Stromal cell of bone marrow (primary cell): ENCODE results near the gene EXOC4.
"Not testable (repeated sequence)": the region's sequence is repeated elsewhere in the genome, so short reads cannot be mapped to it uniquely, and the experiment has no call there.

Experiments used
- DNase-seq: peaks from one replicate; pipeline ENCODE4 v3.0.0-alpha.2; 2012; ENCODE audit warnings: low read depth

The EXOC4 gene

DNA sequence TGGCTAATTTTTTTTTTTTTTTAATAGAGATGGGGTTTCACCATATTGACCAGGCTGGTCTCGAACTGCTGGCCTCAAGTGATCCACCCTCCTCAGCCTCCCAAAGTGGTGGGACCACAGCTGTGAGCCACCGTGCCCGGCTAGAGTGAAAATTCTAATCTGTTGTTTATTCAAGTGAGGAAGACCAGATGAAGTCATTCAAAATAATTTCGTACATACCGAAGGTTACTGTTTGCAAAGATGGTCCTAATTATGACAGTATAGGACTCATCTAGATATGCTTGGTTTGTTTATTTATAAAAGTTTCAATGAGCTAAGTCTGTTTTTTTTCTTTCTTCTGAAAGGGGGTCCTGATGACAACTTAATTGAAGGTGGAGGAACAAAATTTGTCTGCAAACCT lies 376.8 kb downstream of the EXOC4 start:
- no peak for DNase-seq

DNA sequence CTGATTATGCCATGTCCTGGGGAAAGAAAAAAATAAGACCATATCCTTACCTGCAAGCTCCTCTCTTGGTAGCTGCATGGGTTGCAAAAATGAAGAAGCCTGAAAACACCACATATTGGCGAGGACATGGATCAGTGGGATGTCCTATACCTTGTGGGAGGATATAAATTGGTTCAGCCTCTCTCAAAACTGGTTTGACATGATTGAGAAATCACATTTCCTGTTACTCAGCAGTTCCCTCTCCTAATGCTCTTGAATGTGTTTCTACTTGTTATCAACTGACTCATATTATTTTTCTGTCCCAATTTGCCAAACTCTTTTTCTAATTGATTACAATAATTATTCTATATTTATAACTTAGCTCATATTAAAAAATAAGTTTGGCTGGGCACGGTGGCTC lies 380.2 kb downstream of the EXOC4 start:
- DNase-seq: peak; percentile 28

DNA sequence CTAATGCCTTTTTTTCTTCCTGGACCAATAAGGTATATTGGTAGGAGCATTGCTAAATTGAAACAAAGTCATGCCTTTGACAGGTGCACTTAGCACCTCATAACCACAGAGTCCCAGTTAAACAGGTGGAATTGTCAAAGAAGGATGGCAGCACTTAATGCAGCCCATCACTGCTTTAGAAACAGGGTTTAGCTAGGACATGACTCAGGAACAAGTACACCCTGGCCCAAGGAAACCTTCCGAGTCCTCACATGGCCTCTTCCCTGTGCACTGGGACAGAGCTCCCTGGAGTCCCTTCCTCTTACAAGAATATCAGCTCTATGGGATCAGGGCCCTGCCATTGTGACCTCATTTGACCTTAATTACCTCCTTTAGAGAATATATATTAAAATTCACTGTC lies 382.7 kb downstream of the EXOC4 start:
- DNase-seq: no peak

DNA sequence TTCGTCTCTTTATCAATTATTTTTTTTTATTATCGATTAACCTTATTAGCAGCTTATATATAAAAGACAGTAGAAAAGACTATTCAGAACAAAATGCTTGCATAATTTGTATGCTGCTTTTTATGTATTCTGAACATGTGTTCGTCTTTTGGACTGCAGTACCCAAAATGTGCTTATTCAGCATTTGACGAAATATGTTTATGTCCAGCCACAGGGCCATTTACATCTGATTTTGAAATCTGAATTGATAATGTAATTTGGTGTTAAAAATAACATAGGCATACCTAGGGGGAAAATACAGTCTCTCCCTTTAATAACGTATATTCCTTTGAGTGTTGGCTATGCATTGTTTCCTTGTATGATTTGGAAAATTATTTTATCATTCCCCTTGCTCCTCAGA lies 386.0 kb downstream of the EXOC4 start:
- no peak for DNase-seq

DNA sequence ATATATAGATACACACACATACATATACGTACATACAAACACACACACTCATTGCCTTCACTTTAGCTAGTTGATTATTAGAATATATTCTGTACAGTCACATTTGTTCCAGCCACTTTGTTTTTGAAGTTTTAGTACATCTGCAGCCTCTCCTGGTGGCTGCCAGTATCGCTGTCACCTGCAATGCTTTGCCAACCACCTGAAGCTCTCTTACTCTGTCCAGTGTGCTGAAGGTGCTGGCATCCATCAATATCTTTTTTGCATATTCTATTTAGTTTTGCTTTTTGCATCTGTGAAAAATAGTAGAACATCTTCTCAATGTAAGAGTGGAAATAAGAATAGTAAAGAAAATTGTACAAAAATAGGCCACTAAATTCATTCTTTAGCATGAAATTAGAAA lies 388.6 kb downstream of the EXOC4 start:
- DNase-seq: no peak

DNA sequence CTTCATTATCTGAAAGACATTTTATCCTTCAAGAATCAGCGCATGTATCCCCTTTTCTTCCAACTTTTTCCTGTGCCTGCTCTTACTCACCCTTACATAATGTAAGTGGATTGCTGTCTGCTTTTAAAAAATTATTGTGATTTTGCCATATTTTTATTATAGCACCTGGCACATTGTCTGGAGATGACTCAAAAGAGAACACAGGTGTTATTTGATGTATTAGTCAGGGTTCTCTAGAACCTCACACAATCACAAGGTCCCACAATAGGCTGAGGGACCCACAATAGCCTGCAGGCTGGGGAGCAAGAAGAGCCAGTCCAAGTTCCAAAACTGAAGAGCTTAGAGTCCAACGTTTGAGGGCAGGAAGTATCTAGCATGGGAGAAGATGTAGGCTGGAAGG lies 390.0 kb downstream of the EXOC4 start:
- DNase-seq: no peak

DNA sequence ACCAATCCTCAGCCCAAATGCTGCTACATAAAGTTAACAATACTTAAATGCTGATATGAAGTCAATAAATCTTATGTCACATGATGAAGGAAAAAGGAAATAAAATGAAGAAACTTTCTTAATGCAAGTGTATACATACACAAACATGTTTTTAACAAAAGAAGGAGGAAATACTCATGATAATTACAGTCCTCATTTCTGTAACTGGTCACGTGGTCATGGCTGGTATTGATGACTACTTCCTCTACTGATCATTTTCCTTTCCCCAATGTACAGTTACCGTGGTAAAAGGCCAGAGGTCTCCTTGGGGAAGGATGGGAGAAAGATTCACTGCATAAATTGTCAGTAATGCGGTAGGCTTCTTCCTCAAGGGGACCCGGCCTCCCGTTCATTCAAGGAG lies 390.8 kb downstream of the EXOC4 start:
- not testable (repeated sequence) for DNase-seq

DNA sequence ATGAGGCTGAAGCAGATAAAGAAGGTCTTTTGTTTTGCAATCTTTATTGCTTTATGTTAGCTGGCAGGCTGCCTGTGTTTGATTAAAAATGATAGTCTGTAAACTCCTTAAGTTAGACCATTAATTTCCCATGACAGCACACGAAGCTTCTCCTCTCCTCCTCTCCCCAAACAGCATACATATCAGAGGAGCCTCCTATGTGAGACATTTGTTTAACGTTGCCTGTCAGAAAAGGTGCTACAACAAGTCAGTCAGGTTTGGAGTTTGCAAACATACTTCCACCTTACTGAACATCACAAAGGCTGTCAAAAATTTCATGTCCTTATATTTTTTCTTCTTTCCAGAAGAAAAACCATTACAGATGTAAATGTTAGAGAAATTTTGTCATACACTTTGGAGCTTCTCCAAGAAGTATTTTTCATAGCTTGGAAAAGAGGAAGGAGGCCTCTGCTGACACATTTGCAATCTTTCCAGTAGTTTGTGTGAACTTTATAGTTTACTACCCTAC lies 393.1 kb downstream of the EXOC4 start:
- peak; percentile 13 for DNase-seq

DNA sequence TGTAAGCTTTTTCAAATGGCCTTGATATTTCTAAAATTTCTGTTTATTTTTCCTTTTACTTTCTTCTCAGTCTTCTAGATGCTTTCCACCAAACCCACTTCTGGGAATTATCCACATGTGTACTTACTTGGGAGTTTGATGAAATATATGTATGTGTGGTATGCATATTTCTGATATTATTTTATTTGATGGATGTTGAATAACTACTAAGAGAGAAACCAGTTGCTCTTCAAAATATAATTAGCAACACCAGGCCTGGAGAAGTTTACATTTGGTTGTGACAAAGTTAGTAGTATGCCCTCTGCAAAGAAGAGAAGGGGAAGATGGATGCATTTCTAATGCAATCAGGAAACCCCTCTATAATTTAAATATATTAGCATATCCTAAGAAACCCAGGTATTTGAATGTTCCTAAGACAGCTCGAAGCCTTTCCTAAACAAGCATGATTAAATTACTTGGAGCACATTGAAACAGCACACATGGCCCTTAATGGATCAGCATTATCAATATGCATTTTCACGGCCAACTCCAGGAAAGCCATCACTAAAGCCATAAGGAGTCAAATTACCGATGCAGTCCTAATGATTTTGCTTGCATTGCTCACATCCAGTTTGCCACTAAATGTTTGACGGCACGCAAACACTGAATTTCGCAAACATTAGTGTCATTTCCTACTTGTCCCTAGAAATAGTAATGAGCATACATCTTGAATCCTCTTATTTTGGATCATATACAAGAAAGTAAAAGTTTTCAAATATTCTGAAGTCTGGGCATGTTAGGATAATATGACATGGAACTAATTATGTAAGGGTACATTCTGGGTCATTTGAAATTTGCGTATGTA lies 393.8 kb downstream of the EXOC4 start:
- DNase-seq: no peak

DNA sequence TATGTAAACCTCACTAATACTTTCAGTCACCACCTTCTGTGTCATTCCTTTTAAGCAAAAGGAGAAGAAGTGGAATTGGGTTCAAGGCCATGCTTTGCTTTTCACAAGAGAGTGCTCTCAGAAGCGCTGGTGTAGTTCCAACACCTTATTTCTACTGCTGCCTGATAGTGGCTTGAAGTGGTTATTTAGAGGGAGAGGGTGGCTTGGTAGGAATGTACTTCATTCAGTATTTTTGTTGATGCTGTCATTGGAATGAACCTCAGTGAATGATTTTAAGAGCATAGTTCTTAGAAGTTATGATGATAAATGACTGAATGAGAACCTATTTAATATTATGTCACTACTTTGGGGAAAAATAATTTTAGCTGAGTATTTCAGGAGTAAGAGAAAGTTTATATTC lies 396.7 kb downstream of the EXOC4 start:
- no peak for DNase-seq

DNA sequence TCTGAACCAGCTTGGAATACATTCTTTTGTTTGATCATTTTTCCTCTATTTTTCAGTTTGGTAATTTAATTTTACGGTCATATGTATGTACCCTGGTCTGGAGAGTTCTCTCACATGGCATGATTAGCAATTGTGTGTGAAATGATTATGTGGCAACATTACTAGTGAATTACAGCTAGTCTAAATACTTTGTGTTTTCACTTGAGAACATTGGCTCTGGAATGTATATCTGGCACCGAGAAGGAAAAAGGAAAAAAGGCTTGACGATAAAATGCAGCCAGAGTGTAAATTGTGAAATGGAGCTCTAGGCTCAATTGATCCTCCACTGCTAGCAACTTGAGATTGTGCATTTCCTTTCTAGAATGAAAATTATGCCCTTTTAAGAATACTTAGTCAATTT lies 397.2 kb downstream of the EXOC4 start:
- DNase-seq: peak; percentile 10

DNA sequence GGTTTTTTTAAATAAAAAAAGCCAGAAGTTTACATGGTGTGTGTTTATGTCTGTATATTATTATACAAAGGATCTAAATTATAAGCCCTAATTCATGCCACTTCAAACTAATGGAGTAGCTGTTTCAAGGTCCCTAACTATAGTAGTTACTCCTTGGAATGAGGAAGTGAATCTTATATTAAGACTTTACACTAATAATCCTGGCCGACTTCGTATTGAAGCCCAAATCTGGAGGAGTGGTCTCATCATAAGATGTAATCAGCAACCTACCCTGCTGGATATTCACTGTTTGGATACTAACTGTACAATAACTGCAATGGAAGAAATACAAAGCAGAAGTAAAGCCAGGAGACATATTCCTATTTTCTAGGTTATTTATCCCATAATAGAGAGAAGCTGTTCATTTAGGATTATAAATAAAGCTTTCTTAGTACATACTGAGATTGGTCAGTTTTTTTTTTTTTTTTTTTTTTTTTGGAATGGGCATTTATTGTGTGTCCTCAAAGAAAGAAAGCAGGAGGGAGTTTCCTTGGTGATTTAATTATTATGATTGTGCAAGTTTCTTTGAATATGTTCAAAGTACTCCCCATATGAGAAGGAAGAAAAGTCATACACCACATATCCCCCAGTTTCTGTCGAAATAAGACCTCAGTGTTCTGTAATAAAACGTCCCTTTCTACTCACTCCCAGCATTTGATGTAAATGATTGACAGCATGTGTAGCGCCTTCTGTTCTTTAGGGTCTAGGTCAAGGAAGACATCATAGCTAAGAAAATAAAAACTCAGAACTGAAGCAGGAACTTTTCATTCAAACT lies 397.8 kb downstream of the EXOC4 start:
- DNase-seq: no peak

DNA sequence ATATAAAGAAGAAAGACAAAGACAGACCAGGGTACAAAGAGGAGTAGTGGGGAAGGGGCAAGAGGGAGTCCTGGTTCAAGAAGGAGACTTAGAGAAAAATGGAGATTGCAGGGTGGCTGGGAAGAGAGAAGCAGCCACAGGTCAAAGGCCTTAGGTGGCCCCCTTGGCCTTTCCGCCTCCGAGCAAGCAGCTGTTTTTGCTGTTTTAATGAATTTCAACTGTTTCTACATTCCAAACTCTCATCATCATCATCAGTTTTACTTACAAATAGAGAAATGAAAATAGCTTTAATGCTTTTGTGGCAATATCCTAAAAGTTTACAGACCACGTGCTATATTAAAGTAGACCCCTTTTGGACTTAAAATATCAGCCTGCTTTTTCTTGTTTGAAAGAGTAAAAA lies 399.7 kb downstream of the EXOC4 start:
- no peak for DNase-seq

DNA sequence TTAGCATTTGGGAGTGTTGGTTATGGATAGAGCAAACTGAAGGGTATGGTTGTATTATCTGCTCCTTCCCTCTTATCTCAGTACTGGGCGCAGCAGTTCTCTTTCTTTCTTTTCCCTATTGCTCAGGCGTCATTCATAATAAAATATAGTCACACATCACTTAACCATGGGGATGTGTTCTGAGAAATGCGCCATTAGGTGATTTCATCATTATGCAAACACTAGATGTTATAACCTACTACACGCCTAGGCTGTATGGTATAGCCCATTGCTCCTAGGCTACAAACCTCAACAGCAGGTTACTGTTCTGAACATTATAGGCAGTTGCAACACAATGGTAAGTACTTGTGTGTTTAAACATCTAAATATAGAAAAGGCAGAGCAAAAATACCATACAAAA lies 401.7 kb downstream of the EXOC4 start:
- DNase-seq: no peak

DNA sequence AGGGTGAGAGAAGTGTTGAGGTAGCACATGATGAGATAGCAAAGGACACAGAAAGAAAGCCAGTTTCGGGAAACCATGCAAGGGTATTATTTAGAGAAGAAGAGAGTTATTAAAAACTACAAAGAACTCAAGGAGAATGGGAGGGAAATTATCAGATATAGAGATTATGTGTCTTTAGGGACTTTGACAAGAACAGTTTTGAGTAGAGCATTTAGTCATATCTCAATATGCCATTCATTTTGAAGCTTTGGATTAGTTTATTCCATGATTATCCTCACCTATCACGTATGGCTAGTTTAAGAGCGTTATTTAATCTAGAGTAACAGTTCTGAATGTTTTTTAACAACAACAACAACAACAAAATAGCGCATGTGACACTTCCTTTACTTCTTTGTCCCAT lies 409.4 kb downstream of the EXOC4 start:
- DNase-seq: no peak

DNA sequence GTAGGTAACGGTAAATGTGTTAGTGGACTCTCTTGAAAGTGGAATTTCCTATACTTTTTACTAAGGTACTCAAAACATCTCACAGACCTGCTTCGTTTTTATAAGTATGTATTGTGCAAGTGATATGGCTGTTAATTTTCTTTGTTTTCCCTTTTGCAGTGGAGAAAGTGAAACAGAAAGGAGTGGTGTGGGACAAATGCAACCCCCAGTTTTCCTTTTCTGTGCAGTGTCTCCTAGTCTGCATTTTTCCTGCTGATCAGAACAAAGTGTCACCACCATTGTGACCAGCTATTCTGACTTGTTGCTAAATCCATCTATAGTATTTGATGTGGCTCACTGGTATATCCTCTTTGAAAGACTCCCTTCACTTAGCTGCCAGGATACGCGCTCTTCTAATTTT lies 410.0 kb downstream of the EXOC4 start:
- DNase-seq: no peak

DNA sequence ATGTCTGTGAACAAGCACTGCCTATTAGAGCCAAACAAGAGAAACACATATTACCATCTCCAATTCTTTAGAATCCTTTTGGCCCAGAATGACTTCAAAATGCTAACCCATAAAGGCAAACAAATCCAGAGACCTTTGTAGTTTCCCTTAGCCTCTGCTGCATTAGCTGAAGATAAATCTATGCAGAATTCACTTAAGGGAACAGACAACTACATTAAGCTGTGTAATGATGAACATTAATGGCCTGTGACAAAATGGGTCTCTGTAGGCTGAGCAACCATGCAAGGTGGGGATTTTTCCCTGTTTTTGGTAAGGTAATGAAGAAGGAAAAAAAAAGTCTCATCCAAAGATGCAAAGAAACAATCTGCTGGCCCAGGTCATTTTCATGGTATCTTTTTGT lies 411.6 kb downstream of the EXOC4 start:
- no peak for DNase-seq

DNA sequence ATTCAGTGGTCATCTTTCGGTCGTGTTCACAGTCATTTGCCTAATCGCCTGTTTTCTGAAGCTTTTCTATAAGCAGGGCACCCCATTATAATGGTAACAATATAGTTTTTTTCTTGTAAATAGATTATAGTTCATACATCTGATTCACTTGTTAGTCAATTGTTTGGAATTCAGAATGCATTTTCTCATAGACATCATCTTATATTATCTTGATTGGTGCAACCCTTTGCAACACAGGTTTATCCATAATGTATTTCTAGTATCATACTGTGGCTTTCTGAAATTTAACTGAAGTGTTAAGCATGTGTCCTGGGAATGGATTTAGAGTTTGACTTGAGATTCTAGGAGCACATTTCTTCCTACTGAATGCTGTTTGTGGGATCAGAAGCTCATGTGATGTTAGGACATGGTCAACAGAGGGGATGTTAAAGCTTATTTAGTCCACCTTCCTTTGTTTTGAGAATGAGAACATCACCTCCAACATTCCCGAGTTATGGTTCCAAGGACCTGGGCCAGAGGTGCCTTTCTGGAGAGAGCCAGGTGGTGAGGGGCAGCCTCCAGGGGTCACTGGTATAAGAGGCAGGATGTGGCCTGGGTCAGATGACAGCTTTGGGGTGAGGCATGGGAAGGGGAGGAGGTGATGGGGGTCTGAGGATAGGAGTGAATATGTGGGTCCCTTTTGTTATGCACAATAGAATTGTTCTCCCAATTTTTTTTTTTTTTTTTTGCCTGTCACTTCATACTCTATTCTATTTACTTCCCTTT lies 415.6 kb downstream of the EXOC4 start:
- no peak for DNase-seq

DNA sequence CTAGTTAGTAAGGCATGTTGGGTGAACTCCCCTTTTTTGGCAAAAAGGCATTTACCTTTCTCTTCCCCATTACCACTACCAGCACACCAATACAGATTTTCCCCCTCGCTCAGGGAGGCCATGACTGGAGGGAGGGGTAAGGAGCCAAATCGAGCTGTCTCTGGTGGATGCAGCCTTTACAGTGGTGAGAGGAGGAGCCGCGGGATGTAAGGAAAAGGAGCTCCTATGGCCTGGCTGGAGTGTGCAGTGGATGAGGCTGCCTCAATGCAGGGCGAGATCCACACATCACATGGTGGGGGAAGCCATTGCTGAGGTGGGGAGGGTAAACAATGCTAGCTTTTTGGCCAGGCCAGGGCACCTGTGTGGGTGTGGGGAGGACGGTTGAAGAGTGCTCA lies 416.2 kb downstream of the EXOC4 start:
- DNase-seq: no peak

DNA sequence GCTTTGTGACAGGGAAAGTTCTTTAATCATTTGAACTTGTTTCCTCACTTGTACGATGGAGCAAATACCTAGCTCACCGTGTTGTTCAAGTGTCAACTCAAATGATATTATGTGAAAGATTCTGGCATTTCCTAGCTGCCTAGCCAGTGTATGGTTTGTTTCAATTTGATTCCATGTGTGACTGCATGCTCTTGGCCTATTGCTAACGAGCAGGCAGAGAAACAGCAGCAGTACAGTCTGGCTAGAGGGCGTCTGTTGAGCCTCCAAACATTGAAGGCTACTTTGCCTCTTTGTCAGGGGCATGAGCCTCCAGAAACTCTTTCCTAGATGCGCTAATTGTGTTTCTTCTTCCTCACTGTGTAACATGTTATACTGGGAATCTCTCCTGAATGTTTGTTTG lies 417.4 kb downstream of the EXOC4 start:
- DNase-seq: no peak

DNA sequence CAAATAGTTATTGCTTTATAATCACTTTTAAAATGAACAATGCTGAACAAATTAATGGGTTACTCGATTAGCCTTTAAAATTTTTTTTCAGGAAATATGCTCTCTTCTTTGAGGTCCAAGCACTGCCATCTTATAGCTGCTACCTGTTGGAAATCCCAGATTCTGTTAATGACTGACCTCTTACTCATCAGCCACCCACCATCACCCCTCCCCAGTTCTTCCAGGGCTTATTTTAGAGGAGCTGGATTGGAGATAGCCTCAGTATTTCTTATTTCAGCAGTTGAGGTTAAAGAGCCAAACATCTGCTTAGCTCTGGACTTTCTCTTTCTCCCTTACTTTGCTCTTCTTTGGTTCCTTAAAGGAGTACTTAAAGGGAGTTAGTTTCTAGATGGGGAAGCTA lies 420.0 kb downstream of the EXOC4 start:
- no peak for DNase-seq

DNA sequence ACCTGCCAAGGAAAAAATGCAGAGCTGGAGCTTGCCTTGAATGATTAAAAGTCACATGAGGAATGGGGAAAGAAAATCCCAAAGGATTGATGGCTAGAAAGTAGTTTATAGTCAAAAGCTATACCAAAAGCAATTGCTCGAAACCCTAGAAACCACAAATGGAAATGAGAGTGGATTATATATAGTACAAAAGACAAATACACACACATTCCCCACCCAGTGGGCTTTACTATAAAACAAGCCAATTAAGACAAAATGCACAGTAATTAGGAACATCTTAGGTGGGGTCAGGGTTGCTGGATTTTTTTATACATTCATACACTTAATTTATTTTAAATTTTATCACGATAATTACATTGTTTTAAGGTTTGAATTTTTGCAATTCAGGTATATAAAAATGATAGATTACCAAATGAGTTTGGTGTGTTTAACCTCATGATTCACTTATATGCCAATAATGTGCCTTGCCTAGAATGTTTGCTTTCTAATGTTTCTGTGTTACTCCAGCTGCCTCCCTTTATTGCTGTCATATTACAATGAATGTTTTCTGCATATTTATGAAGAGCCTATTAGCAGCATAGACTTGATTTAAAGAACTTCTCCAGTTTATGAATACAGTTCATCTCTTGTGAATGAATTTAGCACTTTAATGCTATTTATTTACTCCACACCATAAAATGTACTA lies 421.3 kb downstream of the EXOC4 start:
- no peak for DNase-seq
